ENCODE measurements around the gene GLIPR1L2. TPM values are rescaled to one million over a fixed set of nuclear protein-coding genes. Genes with fewer than 3 reads are reported as not detected.
A peak's percentile ranks its signal among the peaks of the same experiment; 100 is the strongest.

Gene GLIPR1L2
- total RNA-seq, 1 donor = 0.36 TPM

DNA sequence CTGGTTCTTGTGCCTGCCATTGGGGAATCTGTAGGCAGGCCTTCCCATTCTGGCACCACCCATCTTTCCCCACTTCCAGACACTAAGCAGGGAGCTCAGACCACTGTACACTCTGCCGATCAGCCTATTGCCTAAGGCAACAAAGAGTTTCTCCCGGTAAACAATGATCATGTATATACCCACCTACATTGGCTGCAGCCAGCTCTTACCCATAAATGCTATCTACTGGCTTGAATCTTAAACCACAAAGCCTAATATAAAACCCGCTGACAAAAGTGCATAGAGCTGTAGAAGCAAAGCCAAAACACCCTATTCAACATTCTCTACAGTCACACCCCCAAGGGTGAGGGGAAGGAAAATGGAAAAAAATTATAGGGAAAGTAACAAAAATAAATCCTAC is 68.9 kb downstream of the GLIPR1L2 start:
- no peak overlapping the region for H3K4me2 ChIP-seq (ENCODE audit: insufficient read depth, low read length)
- H3K79me2 ChIP-seq (ENCODE audit: insufficient read depth, low read length) = no peaks in the 10 kb centered on the region
- DNase-seq (ENCODE audit: insufficient read length, low spot score, missing footprints) = no peak
- no peaks in the 10 kb centered on the region for H3K36me3 ChIP-seq (ENCODE audit: insufficient read depth, low read length)
- no peaks in the 10 kb centered on the region for H3K4me1 ChIP-seq (ENCODE audit: insufficient read depth, low read length)
- TF ChIP-seq, protein P1, sequence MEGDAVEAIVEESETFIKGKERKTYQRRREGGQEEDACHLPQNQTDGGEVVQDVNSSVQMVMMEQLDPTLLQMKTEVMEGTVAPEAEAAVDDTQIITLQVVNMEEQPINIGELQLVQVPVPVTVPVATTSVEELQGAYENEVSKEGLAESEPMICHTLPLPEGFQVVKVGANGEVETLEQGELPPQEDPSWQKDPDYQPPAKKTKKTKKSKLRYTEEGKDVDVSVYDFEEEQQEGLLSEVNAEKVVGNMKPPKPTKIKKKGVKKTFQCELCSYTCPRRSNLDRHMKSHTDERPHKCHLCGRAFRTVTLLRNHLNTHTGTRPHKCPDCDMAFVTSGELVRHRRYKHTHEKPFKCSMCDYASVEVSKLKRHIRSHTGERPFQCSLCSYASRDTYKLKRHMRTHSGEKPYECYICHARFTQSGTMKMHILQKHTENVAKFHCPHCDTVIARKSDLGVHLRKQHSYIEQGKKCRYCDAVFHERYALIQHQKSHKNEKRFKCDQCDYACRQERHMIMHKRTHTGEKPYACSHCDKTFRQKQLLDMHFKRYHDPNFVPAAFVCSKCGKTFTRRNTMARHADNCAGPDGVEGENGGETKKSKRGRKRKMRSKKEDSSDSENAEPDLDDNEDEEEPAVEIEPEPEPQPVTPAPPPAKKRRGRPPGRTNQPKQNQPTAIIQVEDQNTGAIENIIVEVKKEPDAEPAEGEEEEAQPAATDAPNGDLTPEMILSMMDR (IDR thresholded peaks at IDR 0.05; ENCODE audit: extremely low read depth, low read depth, low read length) = no peak
- no peak overlapping the region for H3K27ac ChIP-seq (ENCODE audit: low read depth, low read length)
- H3K4me3 ChIP-seq (ENCODE audit: insufficient read depth, low read length) = no peak overlapping the region
- no peak overlapping the region for H2AFZ ChIP-seq (ENCODE audit: low read length)
- no peaks in the 10 kb centered on the region for H3K27me3 ChIP-seq (ENCODE audit: insufficient read depth, low read length)
- no peaks in the 10 kb centered on the region for H3K9me3 ChIP-seq (ENCODE audit: low read depth, low read length)
- no peaks in the 10 kb centered on the region for H4K20me1 ChIP-seq (ENCODE audit: insufficient read depth, low read length)

DNA sequence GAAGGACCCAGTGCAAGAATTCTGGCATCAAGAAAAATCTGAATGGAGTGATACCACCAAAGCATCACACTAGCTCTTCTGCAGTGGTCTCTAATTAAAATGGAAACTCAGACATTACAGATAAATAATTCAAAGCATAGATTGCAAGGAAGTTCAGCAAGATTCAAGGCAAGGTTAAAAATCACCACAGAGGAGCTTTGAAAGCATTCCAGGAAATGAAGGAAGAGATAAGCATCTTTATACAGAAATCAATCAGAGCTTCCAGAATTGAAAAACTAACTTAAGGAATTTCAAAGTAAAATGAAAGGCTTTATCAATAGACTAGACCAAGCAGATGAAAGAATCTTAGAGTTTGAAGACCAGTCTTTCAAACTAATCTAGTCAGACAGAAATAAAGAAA is 69.3 kb downstream of the GLIPR1L2 start:
- Histone ChIP-seq H3K36me3 (ENCODE audit: insufficient read depth, low read length) (no peaks in the 10 kb centered on the region), H3K4me2 (ENCODE audit: insufficient read depth, low read length) (no peak overlapping the region), H3K4me1 (ENCODE audit: insufficient read depth, low read length) (no peaks in the 10 kb centered on the region), H3K79me2 (ENCODE audit: insufficient read depth, low read length) (no peaks in the 10 kb centered on the region), H3K4me3 (ENCODE audit: insufficient read depth, low read length) (no peak overlapping the region), H4K20me1 (ENCODE audit: insufficient read depth, low read length) (no peaks in the 10 kb centered on the region), H3K27me3 (ENCODE audit: insufficient read depth, low read length) (no peaks in the 10 kb centered on the region), H2AFZ (ENCODE audit: low read length) (no peak overlapping the region), H3K27ac (ENCODE audit: low read depth, low read length) (no peak overlapping the region), H3K9me3 (ENCODE audit: low read depth, low read length) (no peaks in the 10 kb centered on the region)
- no peak for DNase-seq (ENCODE audit: insufficient read length, low spot score, missing footprints)
- TF ChIP-seq, protein P1 (IDR thresholded peaks at IDR 0.05; ENCODE audit: extremely low read depth, low read depth, low read length) = no peak

DNA sequence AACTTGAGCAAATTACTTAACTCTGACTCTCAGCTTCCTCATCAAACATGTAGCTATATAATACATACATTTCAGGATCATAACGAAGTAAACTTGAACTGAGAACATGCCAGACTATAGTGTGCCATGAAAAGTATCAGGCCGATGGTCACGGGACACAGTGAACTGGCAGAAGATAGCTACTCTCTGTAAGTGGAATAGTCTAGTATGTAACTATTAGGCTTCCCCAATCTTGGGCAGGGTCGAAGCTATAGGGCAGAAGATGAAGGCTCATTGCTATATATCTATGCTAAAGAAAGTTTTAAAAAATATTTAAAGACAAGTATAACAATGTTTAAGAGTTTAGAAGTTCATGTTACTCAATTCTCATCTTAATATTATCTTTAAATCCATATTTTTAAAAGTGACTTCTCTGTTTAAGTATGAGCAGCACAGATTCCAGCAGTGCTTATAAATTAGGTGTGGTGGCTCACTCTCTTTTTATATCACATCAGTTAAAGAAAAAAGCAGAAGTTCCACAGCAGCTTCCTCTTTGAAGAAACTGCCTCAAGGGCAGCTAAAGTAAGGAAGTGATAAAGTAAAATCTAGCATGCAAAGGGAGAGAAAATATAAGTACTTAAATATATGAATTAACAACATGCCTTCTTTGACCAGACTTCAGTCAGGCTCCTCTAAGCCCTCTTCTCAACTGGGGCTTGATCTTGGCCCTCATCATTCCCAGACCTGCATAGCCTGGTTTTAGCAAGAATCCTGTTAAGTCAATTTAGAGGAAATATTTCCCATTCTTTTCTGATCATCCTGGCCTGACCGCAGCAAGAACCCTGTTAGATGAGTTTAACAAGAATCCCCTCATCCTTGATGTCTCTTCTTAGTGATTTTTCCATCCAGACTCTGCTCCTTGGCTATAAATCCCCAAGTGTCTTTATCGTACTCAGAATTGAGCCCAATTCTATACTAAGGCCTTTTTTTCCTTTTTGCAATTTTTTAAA is 81.3 kb downstream of the GLIPR1L2 start:
- no peaks in the 10 kb centered on the region for H3K4me1 ChIP-seq (ENCODE audit: insufficient read depth, low read length)
- peak overlapping the region; percentile 67 for H2AFZ ChIP-seq (ENCODE audit: low read length)

GRCh38 chr12:75474116-75474515 is 83.2 kb downstream of the GLIPR1L2 start:
- H3K27me3 ChIP-seq (ENCODE audit: insufficient read depth, low read length) = no peaks in the 10 kb centered on the region
- no peaks in the 10 kb centered on the region for H3K79me2 ChIP-seq (ENCODE audit: insufficient read depth, low read length)
- H3K27ac ChIP-seq (ENCODE audit: low read depth, low read length) = no peak overlapping the region
- H3K36me3 ChIP-seq (ENCODE audit: insufficient read depth, low read length) = no peaks in the 10 kb centered on the region
- H2AFZ ChIP-seq (ENCODE audit: low read length) = peak overlapping the region; percentile 9
- H4K20me1 ChIP-seq (ENCODE audit: insufficient read depth, low read length) = no peaks in the 10 kb centered on the region
- no peak overlapping the region for H3K4me3 ChIP-seq (ENCODE audit: insufficient read depth, low read length)
- DNase-seq (ENCODE audit: insufficient read length, low spot score, missing footprints) = no peak
- TF ChIP-seq, protein P1 (IDR thresholded peaks at IDR 0.05; ENCODE audit: extremely low read depth, low read depth, low read length) = no peak
- H3K4me1 ChIP-seq (ENCODE audit: insufficient read depth, low read length) = peaks cover 14% of the 10 kb centered on the region
- H3K4me2 ChIP-seq (ENCODE audit: insufficient read depth, low read length) = no peak overlapping the region
- H3K9me3 ChIP-seq (ENCODE audit: low read depth, low read length) = no peaks in the 10 kb centered on the region

More for the DNA sequence above, 81.3 kb downstream of the GLIPR1L2 start:
- H3K79me2 ChIP-seq (ENCODE audit: insufficient read depth, low read length) = no peaks in the 10 kb centered on the region
- TF ChIP-seq, protein P1 (IDR thresholded peaks at IDR 0.05; ENCODE audit: extremely low read depth, low read depth, low read length) = no peak
- H3K9me3 ChIP-seq (ENCODE audit: low read depth, low read length) = no peaks in the 10 kb centered on the region
- H3K27me3 ChIP-seq (ENCODE audit: insufficient read depth, low read length) = no peaks in the 10 kb centered on the region
- no peak for DNase-seq (ENCODE audit: insufficient read length, low spot score, missing footprints)
- no peaks in the 10 kb centered on the region for H3K36me3 ChIP-seq (ENCODE audit: insufficient read depth, low read length)
- no peaks in the 10 kb centered on the region for H4K20me1 ChIP-seq (ENCODE audit: insufficient read depth, low read length)
- no peak overlapping the region for H3K4me3 ChIP-seq (ENCODE audit: insufficient read depth, low read length)
- no peak overlapping the region for H3K4me2 ChIP-seq (ENCODE audit: insufficient read depth, low read length)
- H3K27ac ChIP-seq (ENCODE audit: low read depth, low read length) = no peak overlapping the region
